GM18498 (cell line): ENCODE results near the gene RAB33B.
"Not testable (repeated sequence)": the region's sequence is repeated elsewhere in the genome, so short reads cannot be mapped to it uniquely, and the experiment has no call there.

ENCODE experiments used
- ATAC-seq: cut with Tn5 transposase; IDR thresholded peaks from one replicate; pipeline ENCODE4 v1.9.1; 2021; ENCODE audit warnings: mild to moderate bottlenecking, moderate library complexity; ENCODE audit not compliant: unreplicated experiment

Gene RAB33B

GRCh38 chr4:139461022-139461628 is 7.2 kb downstream of the RAB33B start:
- ATAC-seq, result no peak

- not testable (repeated sequence) for ATAC-seq
These were observed 10.6 kb downstream of the RAB33B start for GRCh38 chr4:139464512-139464911.

- no peak for ATAC-seq
These were observed 12.0 kb downstream of the RAB33B start for GRCh38 chr4:139465922-139466321.

- ATAC-seq, result not testable (repeated sequence)
These were observed 14.8 kb downstream of the RAB33B start for GRCh38 chr4:139468756-139469155.

- no peak for ATAC-seq
These were observed 15.3 kb downstream of the RAB33B start for GRCh38 chr4:139469216-139469615.

GRCh38 chr4:139469869-139470268 is 15.9 kb downstream of the RAB33B start:
- no peak for ATAC-seq

- ATAC-seq, result no peak
These were observed 16.4 kb downstream of the RAB33B start for GRCh38 chr4:139470295-139470694.

- no peak for ATAC-seq
These were observed 17.2 kb downstream of the RAB33B start for GRCh38 chr4:139470997-139471665.

- no peak for ATAC-seq
These were observed 18.9 kb downstream of the RAB33B start for GRCh38 chr4:139472852-139473251.

GRCh38 chr4:139476363-139476762 is 22.4 kb downstream of the RAB33B start:
- ATAC-seq, result no peak

GRCh38 chr4:139481465-139481864 is 27.5 kb downstream of the RAB33B start:
- ATAC-seq, result no peak

GRCh38 chr4:139483000-139483399 is 29.1 kb downstream of the RAB33B start:
- no peak for ATAC-seq

GRCh38 chr4:139484783-139485311 is 30.9 kb downstream of the RAB33B start:
- ATAC-seq, result no peak

- no peak for ATAC-seq
These were observed 34.5 kb downstream of the RAB33B start for GRCh38 chr4:139488442-139488841.

GRCh38 chr4:139489638-139490037 is 35.7 kb downstream of the RAB33B start:
- no peak for ATAC-seq

- no peak for ATAC-seq
These were observed 38.5 kb downstream of the RAB33B start for GRCh38 chr4:139492429-139492828.

GRCh38 chr4:139493176-139493575 is 39.3 kb downstream of the RAB33B start:
- no peak for ATAC-seq

GRCh38 chr4:139499186-139499585 is 45.3 kb downstream of the RAB33B start:
- no peak for ATAC-seq

GRCh38 chr4:139501117-139501516 is 47.2 kb downstream of the RAB33B start:
- no peak for ATAC-seq

- no peak for ATAC-seq
These were observed 47.6 kb downstream of the RAB33B start for GRCh38 chr4:139501527-139501926.

- ATAC-seq, result no peak
These were observed 48.3 kb downstream of the RAB33B start for GRCh38 chr4:139501927-139502899.
